ENCODE measurements around the gene AFG1L.

The AFG1L gene

GRCh38 chr6:108489699-108490098 is 194.8 kb downstream of the AFG1L start:
- H3K27ac ChIP-seq (ENCODE audit: low read depth, low read length): no peak overlapping the region
- H3K9ac ChIP-seq (ENCODE audit: low read length): no peak overlapping the region
- H3K4me1 ChIP-seq (ENCODE audit: control insufficient read depth, low read depth, low read length): no peaks in the 10 kb centered on the region
- H3K79me2 ChIP-seq (ENCODE audit: control insufficient read depth, insufficient read depth, low read length): no peaks in the 10 kb centered on the region
- H3K56ac ChIP-seq (ENCODE audit: low read length): no peak overlapping the region
- H2AK5ac ChIP-seq (ENCODE audit: low read length): no peak overlapping the region
- DNase-seq: no peak
- H3K36me3 ChIP-seq (ENCODE audit: control insufficient read depth, insufficient read depth, low read length): no peaks in the 10 kb centered on the region
- H3K79me1 ChIP-seq (ENCODE audit: low read length): no peaks in the 10 kb centered on the region
- H3K27me3 ChIP-seq (ENCODE audit: insufficient read depth, low read length, poor library complexity): no peaks in the 10 kb centered on the region
- no peak overlapping the region for H3K4me3 ChIP-seq (ENCODE audit: low read length)
- H2BK15ac ChIP-seq (replicated peaks; ENCODE audit: low read depth): no peak overlapping the region
- no peak overlapping the region for H2BK120ac ChIP-seq (ENCODE audit: low read depth, low read length)
- no peak overlapping the region for H2BK5ac ChIP-seq (ENCODE audit: low read length)
- H3K18ac ChIP-seq (ENCODE audit: low read length): no peak overlapping the region
- no peak overlapping the region for H3K4me2 ChIP-seq (ENCODE audit: low read length)
- H4K8ac ChIP-seq (ENCODE audit: low read depth, low read length): no peak overlapping the region
- H4K5ac ChIP-seq (ENCODE audit: low read length): no peak overlapping the region
- H3K4ac ChIP-seq (ENCODE audit: low read depth, low read length): no peak overlapping the region
- WGBS (ENCODE audit: extremely low coverage, insufficient coverage, low lambda C conversion rate): no CpG with 5 or more reads among the region's 5 CpGs
- H3K23ac ChIP-seq (ENCODE audit: low read length): no peak overlapping the region

GRCh38 chr6:108492131-108492766 is 197.4 kb downstream of the AFG1L start:
- Histone ChIP-seq H2BK15ac (replicated peaks; ENCODE audit: low read depth) (no peak overlapping the region), H2AK5ac (ENCODE audit: low read length) (no peak overlapping the region), H3K4me3 (ENCODE audit: low read length) (no peak overlapping the region), H4K8ac (ENCODE audit: low read depth, low read length) (no peak overlapping the region), H3K9ac (ENCODE audit: low read length) (no peak overlapping the region), H3K27me3 (ENCODE audit: insufficient read depth, low read length, poor library complexity) (no peaks in the 10 kb centered on the region), H3K79me1 (ENCODE audit: low read length) (no peaks in the 10 kb centered on the region), H3K27ac (ENCODE audit: low read depth, low read length) (no peak overlapping the region), H3K4me1 (ENCODE audit: control insufficient read depth, low read depth, low read length) (no peaks in the 10 kb centered on the region), H2BK5ac (ENCODE audit: low read length) (no peak overlapping the region), H3K23ac (ENCODE audit: low read length) (no peak overlapping the region), H2BK120ac (ENCODE audit: low read depth, low read length) (no peak overlapping the region), H3K4ac (ENCODE audit: low read depth, low read length) (no peak overlapping the region), H3K18ac (ENCODE audit: low read length) (no peak overlapping the region), H3K56ac (ENCODE audit: low read length) (no peak overlapping the region), H3K4me2 (ENCODE audit: low read length) (no peak overlapping the region), H3K79me2 (ENCODE audit: control insufficient read depth, insufficient read depth, low read length) (no peaks in the 10 kb centered on the region), H3K36me3 (ENCODE audit: control insufficient read depth, insufficient read depth, low read length) (no peaks in the 10 kb centered on the region), H4K5ac (ENCODE audit: low read length) (no peak overlapping the region)
- peak; percentile 28 for DNase-seq

- Histone ChIP-seq H3K4me2 (ENCODE audit: low read length) (no peak overlapping the region), H3K36me3 (ENCODE audit: control insufficient read depth, insufficient read depth, low read length) (no peaks in the 10 kb centered on the region), H3K27me3 (ENCODE audit: insufficient read depth, low read length, poor library complexity) (no peaks in the 10 kb centered on the region), H3K4me3 (ENCODE audit: low read length) (no peak overlapping the region), H3K27ac (ENCODE audit: low read depth, low read length) (no peak overlapping the region), H2BK120ac (ENCODE audit: low read depth, low read length) (no peak overlapping the region), H3K4me1 (ENCODE audit: control insufficient read depth, low read depth, low read length) (no peaks in the 10 kb centered on the region), H3K56ac (ENCODE audit: low read length) (no peak overlapping the region), H2BK5ac (ENCODE audit: low read length) (no peak overlapping the region), H3K79me2 (ENCODE audit: control insufficient read depth, insufficient read depth, low read length) (no peaks in the 10 kb centered on the region), H3K79me1 (ENCODE audit: low read length) (no peaks in the 10 kb centered on the region), H2BK15ac (replicated peaks; ENCODE audit: low read depth) (no peak overlapping the region), H3K4ac (ENCODE audit: low read depth, low read length) (no peak overlapping the region), H3K23ac (ENCODE audit: low read length) (no peak overlapping the region), H2AK5ac (ENCODE audit: low read length) (no peak overlapping the region), H3K18ac (ENCODE audit: low read length) (no peak overlapping the region), H3K9ac (ENCODE audit: low read length) (no peak overlapping the region), H4K8ac (ENCODE audit: low read depth, low read length) (no peak overlapping the region), H4K5ac (ENCODE audit: low read length) (no peak overlapping the region)
- WGBS (ENCODE audit: extremely low coverage, insufficient coverage, low lambda C conversion rate): no CpG with 5 or more reads among the region's 2 CpGs
- DNase-seq: no peak
These were observed 199.6 kb downstream of the AFG1L start for GRCh38 chr6:108494434-108494833.

- H3K4ac ChIP-seq (ENCODE audit: low read depth, low read length): no peak overlapping the region
- no CpG with 5 or more reads among the region's 3 CpGs for WGBS (ENCODE audit: extremely low coverage, insufficient coverage, low lambda C conversion rate)
- no peaks in the 10 kb centered on the region for H3K4me1 ChIP-seq (ENCODE audit: control insufficient read depth, low read depth, low read length)
- no peak overlapping the region for H3K23ac ChIP-seq (ENCODE audit: low read length)
- no peak overlapping the region for H3K56ac ChIP-seq (ENCODE audit: low read length)
- H3K79me2 ChIP-seq (ENCODE audit: control insufficient read depth, insufficient read depth, low read length): no peaks in the 10 kb centered on the region
- no peak overlapping the region for H3K18ac ChIP-seq (ENCODE audit: low read length)
- H3K27ac ChIP-seq (ENCODE audit: low read depth, low read length): no peak overlapping the region
- H3K27me3 ChIP-seq (ENCODE audit: insufficient read depth, low read length, poor library complexity): no peaks in the 10 kb centered on the region
- H3K79me1 ChIP-seq (ENCODE audit: low read length): no peaks in the 10 kb centered on the region
- H2BK120ac ChIP-seq (ENCODE audit: low read depth, low read length): no peak overlapping the region
- no peak overlapping the region for H2AK5ac ChIP-seq (ENCODE audit: low read length)
- DNase-seq: peak; percentile 75
- H4K8ac ChIP-seq (ENCODE audit: low read depth, low read length): no peak overlapping the region
- H4K5ac ChIP-seq (ENCODE audit: low read length): no peak overlapping the region
- no peak overlapping the region for H3K9ac ChIP-seq (ENCODE audit: low read length)
- no peak overlapping the region for H3K4me3 ChIP-seq (ENCODE audit: low read length)
- no peaks in the 10 kb centered on the region for H3K36me3 ChIP-seq (ENCODE audit: control insufficient read depth, insufficient read depth, low read length)
- H2BK15ac ChIP-seq (replicated peaks; ENCODE audit: low read depth): no peak overlapping the region
- no peak overlapping the region for H3K4me2 ChIP-seq (ENCODE audit: low read length)
- no peak overlapping the region for H2BK5ac ChIP-seq (ENCODE audit: low read length)
These were observed 203.0 kb downstream of the AFG1L start for GRCh38 chr6:108497883-108498282.

- H3K79me1 ChIP-seq (ENCODE audit: low read length): no peaks in the 10 kb centered on the region
- no peak overlapping the region for H3K27ac ChIP-seq (ENCODE audit: low read depth, low read length)
- no peaks in the 10 kb centered on the region for H3K79me2 ChIP-seq (ENCODE audit: control insufficient read depth, insufficient read depth, low read length)
- no peak overlapping the region for H3K9ac ChIP-seq (ENCODE audit: low read length)
- no peaks in the 10 kb centered on the region for H3K4me1 ChIP-seq (ENCODE audit: control insufficient read depth, low read depth, low read length)
- no CpG with 5 or more reads among the region's 3 CpGs for WGBS (ENCODE audit: extremely low coverage, insufficient coverage, low lambda C conversion rate)
- no peak for DNase-seq
- H4K8ac ChIP-seq (ENCODE audit: low read depth, low read length): no peak overlapping the region
- H3K18ac ChIP-seq (ENCODE audit: low read length): no peak overlapping the region
- no peak overlapping the region for H2BK5ac ChIP-seq (ENCODE audit: low read length)
- H2AK5ac ChIP-seq (ENCODE audit: low read length): no peak overlapping the region
- no peaks in the 10 kb centered on the region for H3K36me3 ChIP-seq (ENCODE audit: control insufficient read depth, insufficient read depth, low read length)
- no peak overlapping the region for H2BK15ac ChIP-seq (replicated peaks; ENCODE audit: low read depth)
- H3K56ac ChIP-seq (ENCODE audit: low read length): no peak overlapping the region
- no peak overlapping the region for H3K4me2 ChIP-seq (ENCODE audit: low read length)
- H2BK120ac ChIP-seq (ENCODE audit: low read depth, low read length): no peak overlapping the region
- H3K4ac ChIP-seq (ENCODE audit: low read depth, low read length): no peak overlapping the region
- H3K27me3 ChIP-seq (ENCODE audit: insufficient read depth, low read length, poor library complexity): no peaks in the 10 kb centered on the region
- no peak overlapping the region for H3K4me3 ChIP-seq (ENCODE audit: low read length)
- H4K5ac ChIP-seq (ENCODE audit: low read length): no peak overlapping the region
- no peak overlapping the region for H3K23ac ChIP-seq (ENCODE audit: low read length)
These were observed 206.7 kb downstream of the AFG1L start for GRCh38 chr6:108501559-108501958.

- Histone ChIP-seq H3K23ac (ENCODE audit: low read length) (no peak overlapping the region), H3K18ac (ENCODE audit: low read length) (no peak overlapping the region), H2BK120ac (ENCODE audit: low read depth, low read length) (no peak overlapping the region), H2BK5ac (ENCODE audit: low read length) (no peak overlapping the region), H3K9ac (ENCODE audit: low read length) (no peak overlapping the region), H3K36me3 (ENCODE audit: control insufficient read depth, insufficient read depth, low read length) (no peaks in the 10 kb centered on the region), H3K79me1 (ENCODE audit: low read length) (no peaks in the 10 kb centered on the region), H3K56ac (ENCODE audit: low read length) (no peak overlapping the region), H4K8ac (ENCODE audit: low read depth, low read length) (no peak overlapping the region), H3K27ac (ENCODE audit: low read depth, low read length) (no peak overlapping the region), H3K4ac (ENCODE audit: low read depth, low read length) (no peak overlapping the region), H3K79me2 (ENCODE audit: control insufficient read depth, insufficient read depth, low read length) (no peaks in the 10 kb centered on the region), H3K4me1 (ENCODE audit: control insufficient read depth, low read depth, low read length) (no peaks in the 10 kb centered on the region), H3K4me3 (ENCODE audit: low read length) (no peak overlapping the region), H3K27me3 (ENCODE audit: insufficient read depth, low read length, poor library complexity) (no peaks in the 10 kb centered on the region), H2AK5ac (ENCODE audit: low read length) (no peak overlapping the region), H3K4me2 (ENCODE audit: low read length) (no peak overlapping the region), H4K5ac (ENCODE audit: low read length) (no peak overlapping the region), H2BK15ac (replicated peaks; ENCODE audit: low read depth) (no peak overlapping the region)
- DNase-seq: no peak
- no CpG with 5 or more reads among the region's 1 CpG for WGBS (ENCODE audit: extremely low coverage, insufficient coverage, low lambda C conversion rate)
These were observed 208.0 kb downstream of the AFG1L start for GRCh38 chr6:108502832-108503231.

Measured in mesendoderm (in vitro differentiated cells).